ENCODE results near the gene HOXC11. TPM values are rescaled to one million over a fixed set of nuclear protein-coding genes. Genes with fewer than 3 reads are reported as not detected.

Gene HOXC11
- total RNA-seq, 1 donor from 2014 or later, result not detected

DNA sequence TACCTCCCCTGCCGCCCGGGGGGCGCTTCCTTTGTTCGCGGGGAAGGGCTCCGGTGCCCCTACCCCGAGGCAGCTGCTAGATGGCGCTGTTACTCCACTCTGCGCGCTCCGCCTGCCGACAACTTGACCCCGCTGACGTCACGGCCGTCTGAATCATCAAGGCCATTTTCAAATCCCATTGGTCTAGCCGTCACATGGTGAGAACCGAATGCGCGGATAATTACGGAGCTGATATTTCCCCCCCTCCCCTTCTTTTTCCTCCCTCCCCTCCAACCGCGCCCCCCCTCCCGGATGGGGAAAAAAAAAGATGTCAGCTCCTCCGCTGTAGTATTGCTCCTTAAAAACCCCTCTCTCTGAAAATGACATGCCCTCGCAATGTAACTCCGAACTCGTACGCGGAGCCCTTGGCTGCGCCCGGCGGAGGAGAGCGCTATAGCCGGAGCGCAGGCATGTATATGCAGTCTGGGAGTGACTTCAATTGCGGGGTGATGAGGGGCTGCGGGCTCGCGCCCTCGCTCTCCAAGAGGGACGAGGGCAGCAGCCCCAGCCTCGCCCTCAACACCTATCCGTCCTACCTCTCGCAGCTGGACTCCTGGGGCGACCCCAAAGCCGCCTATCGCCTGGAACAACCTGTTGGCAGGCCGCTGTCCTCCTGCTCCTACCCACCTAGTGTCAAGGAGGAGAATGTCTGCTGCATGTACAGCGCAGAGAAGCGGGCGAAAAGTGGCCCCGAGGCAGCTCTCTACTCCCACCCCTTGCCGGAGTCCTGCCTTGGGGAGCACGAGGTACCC, 12.2 kb downstream of the HOXC11 start, which contains the start of gene HOXC10:
Gene HOXC10 (plus strand): TSS at position 246 of the 791 bp plus-strand sequence. CDS start 114 bp downstream, at position 360.
- peak; percentile 61 for DNase-seq (ENCODE audit: low spot score)

DNA sequence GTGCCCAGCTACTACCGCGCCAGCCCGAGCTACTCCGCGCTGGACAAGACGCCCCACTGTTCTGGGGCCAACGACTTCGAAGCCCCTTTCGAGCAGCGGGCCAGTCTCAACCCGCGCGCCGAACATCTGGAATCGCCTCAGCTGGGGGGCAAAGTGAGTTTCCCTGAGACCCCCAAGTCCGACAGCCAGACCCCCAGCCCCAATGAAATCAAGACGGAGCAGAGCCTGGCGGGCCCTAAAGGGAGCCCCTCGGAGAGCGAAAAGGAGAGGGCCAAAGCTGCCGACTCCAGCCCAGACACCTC, 12.7 kb downstream of the HOXC11 start:
- no peak for DNase-seq (ENCODE audit: low spot score)

GRCh38 chr12:53985994-53986685, 13.2 kb downstream of the HOXC11 start:
- DNase-seq (ENCODE audit: low spot score), result no peak

DNA sequence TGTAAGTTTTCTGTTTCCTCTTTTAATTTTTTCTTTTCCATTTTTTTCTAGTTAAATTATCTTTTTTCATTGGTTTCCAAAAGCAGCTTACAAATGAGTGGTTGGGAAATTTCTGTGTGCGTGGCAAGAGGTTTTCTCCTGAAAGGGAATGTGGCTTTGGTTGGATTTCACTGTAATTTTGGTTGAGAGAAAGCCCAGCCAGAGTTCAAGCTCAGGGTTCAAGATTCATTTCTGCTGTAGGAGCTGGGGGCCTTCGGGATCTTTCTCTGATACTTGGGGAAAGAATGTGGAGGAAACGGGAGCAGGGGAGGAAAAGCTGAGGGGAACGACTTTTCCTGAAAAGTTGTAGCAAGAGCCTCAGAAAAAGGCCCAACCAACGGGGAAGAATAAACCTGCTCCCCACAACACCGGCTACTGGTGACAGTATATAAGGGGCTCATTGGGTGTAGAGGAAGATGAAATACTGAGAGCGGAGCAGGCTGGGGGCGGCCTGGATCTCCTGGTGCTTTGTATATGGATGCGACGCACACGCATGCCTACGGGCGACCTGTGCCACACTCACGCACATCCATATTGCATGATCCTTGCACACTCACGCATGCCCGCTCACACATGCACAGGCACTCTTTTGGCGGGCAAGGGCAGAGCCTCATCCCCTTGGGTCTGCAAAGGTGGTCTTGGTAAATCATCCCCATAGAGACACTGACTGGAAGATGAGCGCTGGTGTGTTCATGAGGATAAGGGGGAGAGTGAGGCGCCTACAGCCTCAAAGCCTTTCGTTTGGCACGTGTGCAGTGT, 14.0 kb downstream of the HOXC11 start:
- no peak for DNase-seq (ENCODE audit: low spot score)

GRCh38 chr12:53987787-53988230, 14.9 kb downstream of the HOXC11 start:
- DNase-seq (ENCODE audit: low spot score), result no peak

GRCh38 chr12:53988541-53989226, 15.8 kb downstream of the HOXC11 start:
- no peak for DNase-seq (ENCODE audit: low spot score)

GRCh38 chr12:53989227-53990113, 16.5 kb downstream of the HOXC11 start:
- DNase-seq (ENCODE audit: low spot score), result no peak

DNA sequence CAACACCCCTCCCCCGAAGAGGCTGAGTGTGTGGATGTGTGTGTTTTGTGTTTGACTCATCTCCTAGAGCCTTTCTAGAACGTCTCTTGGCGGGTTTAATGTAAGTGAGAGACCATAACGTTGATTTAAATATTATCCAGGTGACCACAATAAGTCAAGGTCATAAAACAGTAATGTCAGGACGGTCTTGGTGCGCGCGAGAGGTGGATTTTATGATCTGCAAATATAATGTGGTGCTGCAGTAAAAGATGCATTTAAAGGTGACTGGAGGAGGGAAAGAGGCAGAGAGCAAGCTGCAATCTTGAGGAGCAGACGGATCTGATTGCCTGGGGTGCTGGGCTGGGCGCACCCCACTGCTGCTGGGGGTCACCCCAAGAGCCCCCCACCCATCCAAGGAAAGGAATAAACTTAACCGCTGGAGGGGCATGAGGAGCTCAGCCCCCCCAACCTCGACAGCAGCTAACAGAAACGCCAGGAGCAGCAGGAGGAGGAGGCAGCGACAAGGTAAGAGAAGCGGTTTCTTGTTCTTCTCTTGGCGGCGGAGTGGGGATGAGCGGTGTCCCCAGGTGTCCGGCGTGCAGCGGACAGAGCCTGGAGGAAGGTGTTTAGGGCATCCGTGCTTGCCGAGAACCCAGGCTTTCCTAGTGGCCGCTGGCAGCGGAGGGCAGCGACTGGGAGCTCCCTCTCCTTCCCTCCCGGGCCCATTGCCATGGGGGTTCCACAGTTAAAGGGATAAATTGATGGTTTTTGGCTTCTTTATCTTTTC, 17.6 kb downstream of the HOXC11 start:
- DNase-seq (ENCODE audit: low spot score), result no peak

- no peak for DNase-seq (ENCODE audit: low spot score)
Observed at GRCh38 chr12:53991077-53991460, 18.1 kb downstream of the HOXC11 start.

DNA sequence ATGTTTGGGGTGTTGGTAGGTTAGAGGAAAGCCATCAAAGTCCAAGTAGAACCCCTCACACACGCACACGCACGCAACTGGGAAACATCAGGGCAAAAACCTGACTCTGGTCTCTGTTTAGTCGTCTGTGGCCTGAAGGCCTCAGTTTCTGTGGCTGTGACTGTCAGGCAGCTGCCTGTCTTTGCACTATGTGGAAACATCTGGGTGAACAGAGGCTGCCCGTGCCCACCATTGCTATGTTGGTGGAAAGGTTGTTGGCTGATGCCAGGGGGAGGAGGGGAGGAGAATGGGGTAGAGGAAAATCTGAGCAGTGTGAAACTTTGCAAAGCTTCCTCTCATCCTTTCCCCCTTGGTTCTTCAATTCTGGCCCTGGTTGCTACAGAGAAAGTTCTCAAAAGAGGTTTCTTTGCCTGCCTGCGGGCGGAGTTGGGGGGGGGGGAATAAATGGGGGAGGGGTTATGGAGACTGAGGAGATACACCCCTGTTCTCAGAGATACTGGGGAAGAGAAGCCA, 19.5 kb downstream of the HOXC11 start:
- DNase-seq (ENCODE audit: low spot score), result no peak

DNA sequence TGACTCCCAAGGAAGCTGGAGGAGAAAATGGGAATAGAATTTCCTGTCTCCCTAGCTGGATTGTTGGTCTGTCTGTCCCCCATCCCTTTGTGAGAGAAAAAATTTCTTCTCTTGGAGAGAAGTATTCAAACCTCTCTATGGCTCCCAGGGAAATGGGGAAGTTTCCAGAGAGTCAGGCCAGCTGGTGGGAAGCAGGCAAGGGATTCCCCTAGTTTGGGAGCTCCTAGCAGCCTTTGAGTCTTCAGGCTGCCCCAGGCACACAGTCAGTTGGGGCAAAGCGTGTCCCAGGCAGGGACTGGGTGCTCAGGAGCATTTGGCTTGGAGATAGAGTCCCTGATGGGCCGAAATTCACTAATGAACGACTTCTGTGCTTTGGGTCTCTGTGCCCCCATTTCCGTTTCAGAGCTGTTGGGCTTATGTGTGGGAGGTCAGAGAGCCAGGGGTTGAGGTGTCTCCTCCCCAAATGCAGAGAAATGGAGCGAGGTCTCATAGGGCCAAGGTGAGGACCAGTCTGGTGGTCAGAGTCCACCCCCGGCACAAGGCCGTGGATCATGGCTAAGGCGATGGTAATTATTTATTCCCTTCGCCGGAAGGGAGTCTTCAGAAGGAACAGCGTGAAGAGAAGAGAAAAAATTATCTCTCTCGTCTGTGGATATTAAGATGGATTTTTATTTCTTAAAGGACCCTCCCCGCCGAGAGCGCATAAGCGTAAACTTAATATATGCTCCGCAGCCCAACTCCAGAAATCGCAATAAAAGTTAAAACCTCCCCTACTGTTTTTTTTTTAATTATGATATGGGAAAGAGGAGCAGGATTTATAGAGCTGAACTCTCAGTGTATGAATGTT, 20.5 kb downstream of the HOXC11 start:
- no peak for DNase-seq (ENCODE audit: low spot score)

DNA sequence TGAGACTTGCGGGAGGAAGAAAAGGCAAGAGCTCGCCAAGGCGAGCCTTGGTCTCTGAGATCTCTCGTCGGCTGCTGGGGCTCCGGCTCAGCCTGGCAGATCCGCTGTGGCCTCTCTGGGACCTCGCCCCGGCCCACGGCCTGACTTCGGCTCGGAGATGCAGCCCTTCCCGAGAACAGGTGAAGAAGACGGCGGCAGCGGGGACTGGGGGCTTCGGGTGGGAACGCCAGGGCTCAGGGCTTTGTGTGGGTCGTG, 21.0 kb downstream of the HOXC11 start:
- no peak for DNase-seq (ENCODE audit: low spot score)

GRCh38 chr12:53994264-53995001, 21.5 kb downstream of the HOXC11 start:
- DNase-seq (ENCODE audit: low spot score), result no peak

- no peak for DNase-seq (ENCODE audit: low spot score)
Observed at GRCh38 chr12:53995002-53995377, 22.1 kb downstream of the HOXC11 start.

- DNase-seq (ENCODE audit: low spot score), result no peak
Observed at GRCh38 chr12:53995378-53996239, 22.7 kb downstream of the HOXC11 start.

- no peak for DNase-seq (ENCODE audit: low spot score)
Observed at GRCh38 chr12:53996240-53997203, 23.6 kb downstream of the HOXC11 start.

Measured in mucosa of gallbladder (tissue), 1 donor.